Nucleus accumbens (tissue), 56 donors: ENCODE measurements around the gene MED31.
"Not testable (repeated sequence)": the region's sequence is repeated elsewhere in the genome, so short reads cannot be mapped to it uniquely, and the experiment has no call there.

Experiments
- DNase-seq, 56 donors: peaks; one replicate each; lab custom pipeline; 2025; lab: John Stamatoyannopoulos, UW

The MED31 gene

DNA sequence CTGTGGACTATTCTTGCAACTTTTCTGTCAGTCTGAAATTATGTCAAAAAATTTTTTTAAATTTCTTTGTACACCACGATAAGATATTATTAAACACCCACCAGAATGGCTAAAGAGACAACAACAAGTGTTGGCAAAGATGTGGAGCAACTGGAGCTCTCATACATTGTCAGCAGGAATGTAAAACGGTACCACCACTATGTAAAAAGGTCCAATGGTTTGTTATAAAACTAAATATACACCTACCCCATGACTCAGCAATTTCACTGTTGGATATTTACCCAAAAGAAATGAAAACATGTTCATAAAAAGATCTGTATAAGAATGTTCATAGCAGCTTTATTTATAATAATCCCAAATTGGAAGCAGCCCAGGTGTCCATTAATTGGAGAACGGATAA, 18.1 kb downstream of the MED31 start:
- no peak for DNase-seq

DNA sequence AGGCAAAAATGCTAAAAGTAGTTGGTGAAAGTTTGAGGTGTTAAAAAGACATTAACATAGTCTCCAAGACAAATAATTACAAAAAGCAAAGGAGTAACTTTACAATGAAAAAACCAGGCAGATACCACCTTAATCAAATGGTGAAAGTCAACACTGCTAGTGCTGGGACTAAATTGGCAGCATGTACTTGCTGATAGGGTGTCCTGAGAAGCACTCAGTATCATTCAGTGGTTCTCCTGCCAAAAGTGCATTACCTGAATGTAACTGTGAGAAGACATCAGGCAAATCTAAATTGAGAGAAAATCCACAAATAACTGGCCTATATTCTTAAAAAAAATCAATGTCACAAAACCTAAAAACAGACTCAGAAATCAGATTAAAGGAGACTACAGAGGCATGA, 18.9 kb downstream of the MED31 start:
- no peak for DNase-seq

DNA sequence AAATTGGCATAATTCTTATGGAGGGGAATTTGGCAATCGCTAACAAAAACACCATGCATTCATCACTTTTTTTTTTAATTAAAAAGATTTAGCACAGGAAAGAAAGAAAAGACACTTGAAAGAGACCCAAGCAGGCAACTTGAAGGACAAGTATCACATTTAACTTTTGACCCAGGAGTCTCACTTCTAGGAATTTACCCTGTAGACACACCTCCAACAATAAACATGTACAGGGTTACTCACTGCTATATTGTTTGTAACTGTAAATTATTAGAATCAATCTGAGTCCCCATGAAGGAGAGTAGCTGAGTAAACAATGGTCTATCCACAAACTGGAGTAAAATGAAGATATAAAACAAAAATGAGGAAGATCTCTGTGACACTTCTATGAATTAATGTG, 21.0 kb downstream of the MED31 start:
- DNase-seq: no peak

DNA sequence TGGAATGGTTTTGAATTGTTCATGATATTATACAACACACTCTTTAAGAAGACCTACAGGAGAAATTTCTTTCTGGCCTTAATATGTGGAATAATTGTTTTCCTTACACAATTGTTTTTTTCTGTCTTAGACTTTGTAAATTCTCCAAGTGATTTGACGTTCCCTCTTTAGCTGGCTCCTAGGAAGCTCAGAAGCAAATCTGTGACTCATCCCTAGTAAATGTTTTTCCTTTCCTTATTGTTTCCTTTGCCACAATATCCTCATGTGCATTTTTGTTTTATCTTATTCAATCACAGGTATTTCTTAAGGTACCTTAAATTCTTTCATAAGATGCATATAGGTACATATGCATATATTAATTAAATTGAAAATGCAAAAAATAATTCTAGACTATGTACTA, 24.4 kb downstream of the MED31 start:
- no peak for DNase-seq

DNA sequence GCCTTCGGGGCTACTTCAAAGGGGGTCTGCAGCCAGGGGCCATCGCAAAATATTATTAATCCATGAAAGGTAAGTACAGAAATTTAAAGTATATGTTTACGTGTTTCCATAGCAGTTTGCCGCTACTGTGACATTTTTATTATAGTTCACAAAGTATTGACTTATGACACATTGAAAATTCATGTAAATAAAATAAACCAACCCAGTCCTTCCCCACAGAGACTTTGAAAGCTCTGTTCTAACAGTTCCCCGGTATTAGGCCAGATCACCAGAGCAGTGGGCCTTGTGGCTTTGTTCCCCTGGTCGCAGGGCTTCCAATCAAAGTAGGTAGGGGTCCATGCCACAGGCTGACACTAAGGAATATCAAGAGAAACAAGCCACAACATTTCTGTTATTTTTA, 24.8 kb downstream of the MED31 start:
- DNase-seq: no peak

DNA sequence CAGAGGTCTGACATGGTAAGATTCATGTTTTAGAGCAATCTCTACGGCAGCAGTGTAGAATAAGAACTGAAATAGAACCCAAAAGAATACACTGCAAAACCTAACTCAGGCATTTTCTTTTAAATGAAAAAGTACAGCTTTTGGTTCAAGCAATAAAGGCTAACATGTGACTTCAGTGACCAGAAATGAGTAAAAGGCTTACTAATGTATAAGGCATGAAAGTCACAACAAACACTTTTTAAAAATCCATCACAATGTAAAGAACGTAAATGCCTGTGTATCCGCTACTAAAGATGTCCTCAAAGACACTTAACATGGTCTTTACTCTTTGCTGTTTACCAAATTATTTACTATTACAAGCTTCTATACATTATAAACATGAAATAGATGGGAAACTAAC, 27.5 kb downstream of the MED31 start:
- DNase-seq: no peak

DNA sequence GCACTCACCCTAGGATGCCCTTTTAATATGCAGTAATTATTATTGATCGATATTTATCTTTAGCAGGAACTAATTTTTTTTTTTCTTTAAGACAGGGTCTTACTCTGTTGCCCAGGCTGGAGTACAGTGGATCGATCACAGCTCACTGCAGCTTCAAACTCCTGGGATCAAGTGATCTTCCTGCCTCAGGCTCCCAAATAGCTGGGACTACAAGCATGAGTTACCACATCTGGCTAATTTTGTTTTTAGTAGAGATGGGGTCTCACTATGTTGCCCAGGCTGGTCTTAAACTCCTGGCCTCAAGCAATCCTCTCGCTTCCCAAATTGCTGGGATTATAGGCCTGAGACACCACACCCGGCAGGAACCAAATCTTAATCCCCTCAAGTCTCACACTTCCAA, 40.2 kb downstream of the MED31 start:
- no peak for DNase-seq

DNA sequence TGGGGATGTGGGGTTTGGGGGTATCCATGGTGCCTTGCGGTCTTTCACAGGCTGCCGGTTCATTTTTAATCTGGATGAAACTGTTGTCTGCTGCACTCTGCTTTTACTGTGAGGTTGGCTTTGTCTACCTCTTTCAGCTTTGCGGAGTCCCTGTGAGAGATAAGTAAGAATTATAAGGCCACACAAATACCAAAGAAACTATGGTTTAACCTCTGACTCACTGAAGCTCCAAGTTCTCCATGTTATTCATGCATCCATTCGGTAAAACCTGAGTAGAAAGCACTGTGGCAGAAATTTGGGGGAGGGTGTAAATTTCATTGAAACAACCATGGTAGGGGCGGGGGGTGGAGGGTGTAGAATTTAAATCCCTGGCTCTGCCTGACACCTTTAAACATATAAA, 41.4 kb downstream of the MED31 start:
- DNase-seq: no peak

DNA sequence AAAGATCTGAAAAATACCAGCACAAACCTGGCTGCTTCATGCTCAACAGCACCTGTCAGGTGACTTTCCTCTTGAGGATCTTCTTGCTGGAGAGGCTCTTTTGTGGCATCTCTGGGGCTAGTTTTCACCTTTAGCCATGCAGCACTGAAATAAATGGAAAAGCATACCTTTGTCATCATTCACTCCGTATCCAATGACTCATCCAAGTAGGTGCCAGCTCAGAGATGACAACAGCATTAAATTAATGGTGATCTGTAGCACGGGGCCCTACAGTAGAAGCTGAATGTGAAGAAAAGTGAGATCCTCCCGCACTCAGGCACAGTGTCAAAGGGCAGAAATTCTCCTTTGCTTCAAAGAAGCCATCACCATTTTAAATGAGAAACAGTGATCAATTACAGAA, 43.1 kb downstream of the MED31 start:
- peak in 1 of 56 donors; percentile 5 for DNase-seq

DNA sequence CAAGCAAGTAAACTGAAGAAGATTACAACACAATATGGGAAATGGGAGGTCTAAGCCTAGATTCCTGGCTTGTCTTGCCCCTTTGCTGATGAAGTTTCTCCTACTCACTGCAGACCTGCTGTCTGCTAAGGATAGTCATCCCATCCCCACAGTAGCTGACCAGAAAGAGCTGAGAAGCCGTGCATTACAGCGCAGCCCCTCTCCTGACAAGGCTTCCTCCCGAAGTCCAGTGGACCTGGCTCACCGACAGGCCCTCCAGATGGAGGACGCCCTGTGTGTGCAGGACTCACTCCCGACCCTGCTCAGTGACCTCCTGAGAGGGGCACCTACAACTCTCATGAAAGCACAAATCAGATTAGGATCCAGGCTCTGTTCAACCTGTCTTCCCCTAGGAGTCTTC, 46.3 kb downstream of the MED31 start:
- no peak for DNase-seq

DNA sequence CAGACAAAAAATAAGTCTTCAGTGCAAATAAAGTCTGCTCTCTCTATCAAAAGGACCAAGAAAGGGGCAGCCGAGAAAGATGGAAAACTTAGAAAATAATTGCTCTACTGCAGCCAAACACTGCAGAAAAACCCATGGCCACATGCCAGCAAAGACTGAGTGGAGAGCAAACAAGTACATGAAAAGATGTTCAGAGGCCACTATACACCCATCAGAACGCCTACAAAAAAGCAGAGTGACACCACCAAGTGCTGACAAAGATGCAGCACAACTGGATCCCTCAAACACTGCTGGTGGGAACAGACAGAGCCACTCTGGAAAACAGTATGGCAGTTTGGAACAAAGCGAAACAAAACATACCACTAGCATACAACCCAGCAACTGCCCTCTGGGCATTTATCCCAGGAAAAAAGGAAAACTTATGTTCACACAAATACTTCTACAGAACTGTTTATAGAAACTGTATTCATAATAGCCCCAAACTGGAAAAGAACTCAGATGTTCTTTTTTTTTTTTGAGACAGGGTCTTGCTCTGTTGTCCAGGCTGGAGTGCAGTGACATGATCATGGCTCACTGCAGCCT, 47.6 kb downstream of the MED31 start:
- peak in 4 of 56 donors; percentile 3 to 25 (median 10) for DNase-seq

DNA sequence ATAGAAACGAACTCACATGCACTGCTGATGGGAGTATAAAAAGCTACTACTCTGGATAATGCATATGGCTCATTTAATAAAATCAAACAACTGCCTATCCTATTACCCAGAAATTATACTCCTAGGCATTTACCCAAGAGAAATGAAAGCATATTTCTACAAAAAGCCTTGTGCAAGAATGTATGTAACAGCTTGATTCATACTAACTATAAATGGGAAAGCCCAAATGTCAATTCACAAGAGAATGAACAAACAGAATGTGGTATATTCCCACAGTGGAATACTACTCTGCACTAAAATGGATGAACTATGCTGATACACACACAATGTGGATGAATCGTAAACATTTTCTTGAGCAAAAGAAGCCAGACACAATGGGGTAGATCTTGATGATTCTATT, 49.3 kb downstream of the MED31 start:
- DNase-seq: no peak

DNA sequence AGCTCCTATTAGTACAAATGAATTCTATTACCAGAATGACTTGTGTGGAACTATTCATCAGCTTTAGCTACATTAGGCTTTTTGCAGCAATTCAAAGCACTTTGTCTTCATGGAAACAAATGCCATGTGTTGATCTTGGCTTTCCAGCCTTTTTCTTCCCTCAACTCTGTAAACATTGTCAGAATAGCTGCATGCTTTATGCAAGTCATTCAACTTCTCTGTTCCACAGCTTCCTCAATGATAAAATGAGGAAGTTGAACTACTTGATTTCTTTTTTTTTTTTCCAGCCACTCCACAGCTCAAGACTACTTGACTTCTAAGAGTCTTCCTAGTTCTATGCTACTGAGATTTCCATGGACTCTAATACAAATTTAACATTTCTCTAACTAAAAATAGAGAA, 52.0 kb downstream of the MED31 start:
- DNase-seq: no peak

DNA sequence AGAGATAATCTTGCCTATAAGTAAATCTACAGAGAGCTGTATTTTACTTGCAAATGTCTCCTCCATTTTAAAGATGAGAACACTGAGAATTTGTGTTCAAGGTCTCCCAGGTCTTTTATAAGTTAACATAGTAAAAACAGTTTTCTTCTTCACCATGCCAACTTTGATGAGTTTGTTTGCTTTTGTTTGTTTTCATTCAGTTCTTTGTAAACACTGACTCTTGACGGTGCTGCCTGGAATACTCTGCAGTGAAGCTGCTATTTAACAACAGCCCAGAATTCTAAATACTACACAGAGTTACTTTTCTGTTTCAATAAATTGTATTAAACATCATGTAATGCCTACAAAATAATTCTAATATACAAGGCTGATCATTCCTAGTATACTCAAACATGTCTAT, 53.7 kb downstream of the MED31 start:
- no peak for DNase-seq

DNA sequence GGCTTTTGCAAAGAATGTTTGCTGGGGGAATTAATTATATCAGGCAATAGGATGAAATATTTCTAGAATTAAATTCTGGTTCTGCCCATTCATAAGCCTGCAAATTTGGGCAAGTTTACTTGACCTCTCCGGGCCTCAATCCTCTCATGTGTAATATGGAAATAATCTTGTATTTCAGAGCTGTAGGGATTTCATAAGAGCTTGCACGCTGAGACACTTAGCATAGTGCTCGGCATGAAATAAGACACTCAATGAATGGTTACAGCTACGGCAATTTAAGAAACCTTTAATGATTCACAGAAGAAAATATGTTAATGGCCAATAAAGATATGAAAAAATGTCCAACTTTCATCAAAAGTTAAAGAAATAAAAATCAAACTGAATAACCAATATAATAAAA, 54.5 kb downstream of the MED31 start:
- DNase-seq: no peak

DNA sequence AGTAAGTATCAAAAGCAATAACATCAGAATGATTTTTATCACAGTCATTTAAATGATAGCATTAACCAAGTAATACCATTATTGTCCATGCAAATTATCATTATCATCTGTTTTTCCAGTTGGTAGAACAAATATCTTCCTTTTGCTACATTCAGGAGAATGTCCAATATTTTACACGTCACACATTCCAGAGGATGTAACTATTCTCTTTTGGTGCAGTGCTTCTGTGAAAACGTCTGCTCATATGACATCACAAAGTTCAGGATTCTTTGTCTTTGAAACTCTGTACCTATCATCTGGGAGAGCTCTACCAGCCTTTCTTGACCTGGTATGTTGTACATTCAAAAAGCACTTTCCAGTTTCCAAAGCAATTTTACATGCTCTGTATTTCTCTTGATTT, 54.9 kb downstream of the MED31 start:
- no peak for DNase-seq

DNA sequence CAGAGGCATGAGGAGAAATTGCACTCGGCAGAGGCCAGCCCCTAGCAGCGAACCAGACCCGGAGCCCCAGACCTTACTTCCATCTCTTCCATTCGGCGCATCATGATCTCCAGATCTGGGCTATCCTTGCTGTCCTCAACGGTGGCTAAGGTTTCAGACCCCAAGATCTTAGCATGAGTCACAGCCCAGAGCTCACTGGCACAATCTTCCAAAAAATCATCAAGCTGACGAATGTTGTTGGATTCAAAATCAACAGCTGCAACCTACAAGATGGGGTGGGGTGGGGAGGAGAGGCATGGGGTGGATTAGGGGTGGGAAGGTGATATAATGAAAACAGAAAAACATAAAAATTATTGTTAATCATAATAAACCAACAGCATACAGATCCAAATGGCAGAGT, 55.3 kb downstream of the MED31 start:
- DNase-seq: no peak

DNA sequence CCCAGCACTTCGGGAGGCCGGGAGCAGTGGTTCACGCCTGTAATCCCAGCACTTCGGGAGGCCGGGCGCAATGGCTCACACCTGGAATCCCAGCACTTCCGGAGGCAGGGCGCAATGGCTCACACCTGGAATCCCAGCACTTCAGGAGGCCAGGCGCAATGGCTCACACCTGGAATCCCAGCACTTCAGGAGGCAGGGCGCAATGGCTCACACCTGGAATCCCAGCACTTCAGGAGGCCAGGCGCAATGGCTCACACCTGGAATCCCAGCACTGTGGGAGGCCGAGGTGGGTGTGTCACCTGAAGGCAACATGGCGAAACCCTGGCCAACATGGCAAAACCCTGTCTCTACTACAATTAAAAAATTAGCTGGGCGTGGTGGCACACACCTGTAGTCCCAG, 58.0 kb downstream of the MED31 start:
- DNase-seq: not testable (repeated sequence)
